SHP77 treated with DMSO at 0.1 percent for 48 hours (cell line): Measurements from ENCODE around the gene TNFRSF25.
"Not testable (repeated sequence)": the region's sequence is repeated elsewhere in the genome, so short reads cannot be mapped to it uniquely, and the experiment has no call there.

Experiments used
- DNase-seq: peaks from one replicate; lab custom pipeline; 2025; lab: John Stamatoyannopoulos, UW

TNFRSF25 gene

DNA sequence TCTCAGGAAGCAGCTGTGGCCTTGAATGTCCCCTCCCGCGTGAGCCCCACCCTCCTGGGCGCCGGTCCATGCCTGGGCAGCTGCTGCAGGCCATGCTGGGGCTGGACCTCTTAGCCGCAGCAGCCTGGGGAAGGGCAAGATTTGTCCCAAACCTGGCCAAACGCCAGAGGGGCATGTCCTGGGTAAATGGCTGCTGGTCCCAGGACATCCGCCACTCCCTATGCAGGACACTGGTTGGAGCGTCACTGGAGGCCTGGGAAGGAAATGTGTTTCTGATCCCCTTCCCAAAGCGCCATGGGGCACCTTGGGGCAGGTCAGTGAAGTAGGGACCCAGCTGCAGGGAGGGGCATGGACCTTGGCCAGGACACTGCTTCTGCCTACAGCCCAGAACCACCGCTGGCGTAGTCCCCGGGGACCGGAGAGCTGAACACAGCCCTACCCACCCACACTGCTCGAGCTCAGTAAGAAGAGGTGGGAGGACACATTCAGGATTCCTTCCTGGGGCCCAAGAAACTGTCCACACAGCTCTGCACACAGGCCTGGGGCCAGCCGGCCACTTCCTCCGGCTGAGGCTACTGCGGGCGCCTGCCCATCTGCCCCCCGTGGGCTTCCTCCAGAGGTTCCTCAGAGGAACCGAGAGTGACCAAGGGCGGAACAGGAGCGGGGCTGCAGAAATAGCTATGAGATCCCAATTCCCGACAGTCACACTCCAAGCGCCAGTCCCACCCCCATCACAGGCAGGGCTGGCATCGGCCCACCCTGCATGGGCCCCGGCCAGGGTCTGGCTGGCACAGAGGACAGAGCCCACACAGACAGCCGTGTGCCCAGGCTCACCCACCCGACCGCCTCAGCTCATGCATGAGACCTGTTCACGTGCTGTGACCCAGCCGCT lies 36.3 kb upstream of the TNFRSF25 start:
- DNase-seq: no peak

DNA sequence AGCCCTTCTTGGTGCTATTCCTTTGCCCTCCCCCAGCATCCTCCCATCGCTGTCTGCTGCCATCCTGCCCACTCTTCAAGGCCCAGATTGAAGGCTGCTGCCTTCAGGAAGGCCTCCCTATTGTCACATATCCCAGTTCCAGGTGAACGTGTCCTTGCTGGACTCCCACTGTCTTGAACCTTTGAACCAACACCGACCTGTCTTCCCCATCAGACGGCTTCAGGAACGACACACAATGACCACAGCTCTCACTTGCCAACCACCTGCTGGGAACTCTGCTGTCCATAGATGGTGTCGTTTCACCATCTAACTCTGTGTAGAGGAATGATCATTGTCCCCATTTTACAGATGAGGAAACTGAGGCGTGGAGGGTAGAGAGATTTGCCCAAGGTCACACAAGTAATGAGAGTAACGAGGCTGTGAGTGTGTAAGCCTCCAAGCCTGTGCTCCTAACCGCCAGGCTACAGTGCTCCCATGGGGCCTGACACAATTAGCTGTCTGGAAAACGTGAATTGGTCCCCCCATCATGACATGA lies 35.4 kb upstream of the TNFRSF25 start:
- no peak for DNase-seq

DNA sequence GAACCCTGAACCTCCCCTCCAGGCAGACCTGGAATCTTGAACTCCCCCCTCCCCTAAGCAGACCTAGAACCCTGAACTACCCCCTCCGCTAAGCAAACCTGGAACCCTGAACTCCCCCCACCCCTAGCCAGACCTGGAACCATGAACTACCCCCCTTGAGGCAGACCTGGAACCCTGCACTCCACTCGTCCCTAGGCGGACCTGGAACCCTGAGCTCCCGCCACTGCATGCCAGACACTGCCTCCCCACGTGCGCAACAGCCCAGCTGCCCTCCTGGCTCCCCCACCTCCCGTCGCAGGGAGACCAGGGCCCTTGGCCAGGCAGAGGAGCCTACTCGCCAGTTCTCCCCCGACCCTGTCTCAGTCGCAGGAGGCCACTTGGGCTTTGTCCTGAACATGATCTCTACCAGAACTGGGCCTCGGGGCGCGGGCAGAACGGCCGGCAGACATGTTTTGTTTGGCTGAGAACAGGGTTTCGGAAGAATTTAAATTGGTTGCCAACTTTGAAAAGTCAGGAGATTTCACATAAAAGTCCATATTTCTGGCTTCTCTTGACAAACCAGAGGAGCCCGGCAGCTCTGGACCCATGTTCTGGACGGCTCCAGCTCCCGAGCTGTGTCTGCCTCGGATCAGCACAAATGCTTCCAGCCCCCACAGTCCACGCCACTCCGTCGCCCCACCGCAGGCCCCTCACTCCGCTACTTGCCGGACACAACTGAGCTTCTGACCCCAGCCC lies 34.7 kb upstream of the TNFRSF25 start:
- no peak for DNase-seq

DNA sequence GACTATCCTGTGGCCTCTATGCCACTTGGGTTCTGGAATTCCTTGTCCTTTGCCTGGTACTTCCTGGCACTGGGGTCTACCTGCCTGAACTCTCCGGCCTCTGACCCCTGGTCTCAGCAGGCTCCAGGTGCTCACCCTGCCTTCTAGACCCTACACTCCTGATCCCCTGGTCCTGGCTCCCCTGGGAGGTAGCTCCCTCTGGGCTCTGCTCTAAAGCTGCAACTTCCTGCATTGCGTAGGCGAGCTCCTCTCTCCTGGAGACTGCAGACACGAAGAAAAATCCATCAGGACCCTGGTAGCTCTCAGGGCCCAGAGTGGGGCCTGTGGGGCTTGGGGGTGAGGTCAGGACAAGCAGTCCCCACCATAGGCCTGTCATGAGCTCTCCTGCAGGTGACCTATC lies 33.3 kb upstream of the TNFRSF25 start:
- DNase-seq: no peak

DNA sequence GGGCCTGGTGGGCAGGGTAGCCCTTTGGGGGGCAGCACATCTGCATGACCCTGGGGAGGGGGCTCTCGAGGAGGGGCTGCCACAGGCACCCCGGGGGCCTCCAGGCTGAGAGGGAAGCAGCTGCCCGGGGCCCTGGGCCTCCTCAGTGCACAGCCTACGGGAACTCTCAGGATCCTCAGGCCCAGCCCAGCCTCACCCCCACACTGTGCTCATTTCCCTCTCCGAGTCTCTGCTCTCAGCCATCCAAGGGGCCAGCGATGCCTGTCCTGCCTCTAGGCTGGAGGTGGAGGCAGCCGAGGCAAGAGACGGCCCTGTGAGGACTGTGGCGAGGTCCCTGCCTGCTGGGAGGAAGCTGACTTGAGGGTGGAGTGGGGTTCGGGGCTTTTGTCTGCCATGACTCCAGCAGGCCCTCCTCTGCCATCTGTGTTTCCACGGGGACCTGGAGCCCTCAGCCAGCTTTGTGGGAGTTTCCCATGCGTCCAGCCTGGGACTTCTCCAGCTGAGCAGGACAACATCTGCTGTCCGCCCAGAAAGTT lies 32.7 kb upstream of the TNFRSF25 start:
- DNase-seq: no peak

DNA sequence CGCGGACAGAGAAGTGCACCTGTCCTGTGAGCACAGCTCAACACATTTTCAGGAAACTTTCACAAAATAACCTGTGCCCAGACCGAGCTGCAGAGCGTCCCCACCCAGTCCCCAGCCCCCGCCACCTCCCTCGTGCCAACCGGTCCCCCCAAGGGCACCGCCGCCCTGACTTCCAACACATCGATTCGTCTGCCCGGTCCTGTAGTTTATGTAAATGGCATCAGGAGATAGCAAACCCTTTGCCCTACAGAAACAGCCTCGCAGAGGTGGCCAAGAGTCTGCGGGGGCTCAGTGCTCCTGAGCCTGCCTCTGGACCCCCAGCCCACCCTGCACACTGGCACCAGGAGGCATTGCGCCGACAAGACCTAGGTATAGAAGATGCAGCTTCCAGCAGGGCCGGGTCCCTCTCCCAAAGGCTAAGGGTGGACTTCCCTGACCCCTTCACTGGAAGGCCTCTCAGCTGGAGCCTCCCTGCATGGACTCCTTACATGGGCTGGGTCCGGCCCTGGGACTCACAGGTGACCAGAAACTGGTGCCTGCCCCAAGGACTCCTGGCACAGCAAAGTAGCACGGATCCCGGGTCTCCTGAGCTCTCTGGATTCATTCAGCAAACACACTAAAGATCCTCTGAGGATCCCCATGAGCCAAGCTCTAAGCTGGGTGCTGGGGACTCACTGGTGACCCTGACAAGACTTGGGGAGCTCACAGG lies 32.0 kb upstream of the TNFRSF25 start:
- no peak for DNase-seq

DNA sequence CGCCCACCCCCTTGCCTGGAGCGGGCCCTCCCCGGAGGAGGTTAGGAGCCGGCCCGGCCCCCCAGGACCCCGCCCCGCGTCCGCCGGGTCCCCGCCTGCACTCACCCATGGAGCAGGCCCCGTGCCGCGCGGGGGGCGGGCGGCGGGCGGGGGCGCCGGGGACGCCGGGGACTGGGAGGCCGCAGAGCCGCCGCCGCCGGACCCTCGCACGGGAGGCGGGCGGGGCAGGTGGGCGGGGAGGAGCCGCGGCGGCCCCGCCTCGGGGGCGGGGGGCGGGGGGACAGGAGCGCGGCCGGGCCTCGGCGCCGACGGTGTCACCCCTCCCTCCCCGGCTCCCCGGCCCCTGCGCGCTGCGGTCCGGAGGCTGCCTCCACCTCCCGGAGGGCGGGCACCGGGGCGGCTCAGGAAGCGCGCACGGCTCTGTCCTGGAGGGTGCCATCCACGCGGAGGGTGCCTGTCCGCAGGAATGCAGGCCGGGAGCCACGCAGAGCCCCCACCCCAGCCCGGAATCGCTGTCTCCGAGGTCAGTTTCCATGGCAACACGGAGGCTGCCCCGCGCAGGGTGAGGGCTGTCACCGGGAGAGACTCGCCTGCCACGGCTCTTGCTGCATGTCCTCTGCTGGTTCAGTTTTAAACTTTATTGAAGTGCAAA lies 31.4 kb upstream of the TNFRSF25 start:
- no peak for DNase-seq

DNA sequence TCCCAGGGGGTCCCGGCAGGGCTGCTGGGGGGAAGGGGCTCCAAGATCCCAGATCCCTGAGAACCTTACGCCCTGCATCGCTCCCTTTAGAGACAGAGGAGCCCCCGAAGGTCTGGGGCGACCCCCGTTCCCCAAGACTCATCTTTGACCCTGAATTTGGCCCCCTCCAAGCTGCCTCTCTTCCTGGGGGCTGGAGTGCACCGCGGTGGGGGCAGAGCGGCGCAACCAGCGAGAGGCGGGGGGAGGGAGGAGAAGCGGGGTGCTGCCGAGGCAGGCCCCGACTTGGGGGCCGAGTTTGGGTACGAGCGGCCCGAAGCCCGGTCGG lies 30.9 kb upstream of the TNFRSF25 start:
- DNase-seq: no peak

DNA sequence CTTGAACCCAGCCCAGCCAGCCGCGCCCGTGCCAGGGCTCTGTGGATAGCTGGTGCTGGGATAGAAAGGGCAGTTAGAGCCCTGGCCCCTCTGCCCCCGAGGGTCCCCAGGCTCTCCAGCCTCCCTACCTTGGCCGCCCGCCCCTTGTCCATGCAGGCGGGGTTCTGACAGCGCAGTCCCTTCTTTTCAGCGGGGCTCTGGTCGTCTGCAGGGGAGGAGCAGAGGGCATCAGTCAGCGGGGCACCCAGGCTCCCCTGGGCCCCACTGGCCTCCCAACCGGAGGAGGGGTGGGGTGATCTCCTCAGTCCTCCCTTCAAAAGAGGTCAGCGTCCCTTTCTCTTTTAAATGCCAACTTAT lies 30.4 kb upstream of the TNFRSF25 start:
- no peak for DNase-seq

DNA sequence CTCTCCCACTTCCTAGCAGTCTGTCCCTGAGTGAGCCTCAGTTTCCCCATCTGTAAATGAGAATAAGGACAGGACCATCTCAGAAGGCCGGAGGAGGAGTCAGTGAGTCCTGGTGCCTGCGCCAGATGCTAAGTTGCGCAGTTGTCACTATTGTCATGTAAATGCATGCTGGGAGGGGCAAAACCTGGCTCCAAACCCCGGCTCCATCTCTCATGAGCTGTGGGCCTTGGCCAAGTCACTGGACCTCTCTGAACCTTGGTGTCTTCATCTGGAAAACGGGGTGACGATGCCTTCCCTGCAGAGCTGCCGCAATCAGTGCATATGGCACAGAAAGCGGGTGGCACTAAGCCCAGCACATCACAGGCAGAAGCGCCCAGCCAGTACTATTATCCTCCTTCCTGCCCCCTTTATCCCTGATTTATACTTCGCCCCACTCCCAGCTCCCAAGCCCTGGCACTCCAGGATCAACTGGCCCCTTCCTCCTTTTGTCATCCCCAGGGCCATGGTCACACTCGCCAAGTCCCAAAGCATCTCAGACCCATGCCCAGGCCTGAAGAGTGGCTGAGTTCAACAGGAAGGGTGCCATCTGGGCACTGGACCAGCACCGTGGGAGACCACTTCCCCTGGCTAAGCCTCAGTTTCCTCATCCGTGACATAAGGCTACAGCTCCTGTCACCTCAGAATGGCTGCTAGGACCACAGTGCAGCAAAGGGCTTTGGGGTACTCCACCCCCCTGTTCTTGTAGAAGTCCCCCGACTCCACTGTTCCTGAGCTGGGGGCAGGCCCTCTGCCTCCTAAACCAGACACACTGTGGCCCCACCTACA lies 29.8 kb upstream of the TNFRSF25 start:
- DNase-seq: no peak

DNA sequence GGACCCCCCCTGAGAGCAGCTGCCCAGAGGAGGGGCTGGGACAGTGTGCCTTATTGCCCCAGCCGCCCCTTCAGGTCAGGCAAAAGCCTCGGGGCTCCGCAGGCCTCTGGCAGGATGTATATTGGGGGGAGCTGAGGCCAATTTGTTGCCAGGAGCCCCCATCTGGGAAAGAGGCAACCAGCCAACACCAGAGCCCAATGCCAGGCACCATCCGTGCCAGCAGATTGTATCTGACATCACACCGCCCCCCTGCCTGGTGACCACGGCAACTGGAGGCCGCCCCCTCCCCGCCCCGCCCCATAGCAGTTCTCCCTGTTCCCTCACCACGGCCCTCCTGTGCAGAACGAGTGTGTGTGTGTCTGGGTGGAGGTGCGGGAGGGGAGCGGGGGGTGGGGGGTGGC lies 29.1 kb upstream of the TNFRSF25 start:
- DNase-seq: no peak

DNA sequence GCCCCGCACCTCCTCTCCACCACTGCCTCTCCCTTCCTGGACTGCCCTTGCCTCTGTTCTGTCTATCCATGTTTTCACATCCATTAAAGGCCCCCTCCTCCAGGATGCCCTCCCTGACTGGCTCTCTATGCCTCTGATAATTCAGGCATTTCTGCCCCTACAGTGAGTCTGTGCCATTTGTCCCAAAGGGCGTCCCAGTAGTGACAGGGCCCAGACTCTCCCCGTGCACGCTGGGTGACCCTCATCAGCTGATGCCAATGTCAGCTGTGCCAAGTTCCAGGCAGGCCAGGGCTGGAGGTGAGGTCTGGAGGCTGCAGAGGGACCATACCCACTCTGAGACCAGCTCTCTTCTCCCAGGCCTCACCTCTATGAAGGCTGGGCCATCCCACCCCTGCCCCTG lies 28.7 kb upstream of the TNFRSF25 start:
- no peak for DNase-seq

DNA sequence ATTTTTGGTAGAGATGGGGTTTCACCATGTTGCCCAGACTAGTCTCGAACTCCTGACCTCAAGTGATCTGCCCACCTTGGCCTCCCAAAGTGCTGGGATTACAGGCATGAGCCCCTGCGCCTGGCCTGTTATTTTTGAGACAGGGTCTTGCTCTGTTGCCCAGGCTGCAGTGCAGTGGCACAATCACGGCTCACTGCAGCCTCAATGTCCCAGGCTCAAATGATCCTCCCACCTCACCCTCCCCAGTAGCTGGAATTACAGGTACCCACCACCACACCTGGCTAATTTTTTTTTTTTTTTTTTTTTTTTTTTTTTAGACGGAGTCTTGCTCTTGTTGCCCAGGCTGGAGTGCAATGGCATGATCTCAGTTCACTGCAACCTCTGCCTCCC lies 27.9 kb upstream of the TNFRSF25 start:
- DNase-seq: not testable (repeated sequence)

DNA sequence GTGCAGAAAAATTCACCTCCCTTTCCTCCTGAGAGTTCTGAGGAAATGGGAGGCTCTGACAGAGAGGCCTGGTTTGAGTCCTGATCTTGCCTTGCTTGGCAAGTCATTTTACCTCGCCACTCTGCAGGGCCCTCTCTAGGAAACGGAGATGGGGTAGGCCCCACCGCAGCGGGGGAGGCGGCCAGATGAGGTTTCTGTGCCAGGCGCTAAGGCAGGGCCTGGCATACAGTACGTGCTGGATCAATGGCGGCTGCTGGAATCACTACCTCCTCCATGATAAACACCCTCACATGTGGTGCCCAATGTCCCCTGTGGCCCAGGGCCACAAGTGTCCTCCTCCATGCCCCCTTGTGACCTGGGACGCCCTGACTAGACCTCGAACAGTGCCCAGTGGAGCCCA lies 26.0 kb upstream of the TNFRSF25 start:
- DNase-seq: no peak

DNA sequence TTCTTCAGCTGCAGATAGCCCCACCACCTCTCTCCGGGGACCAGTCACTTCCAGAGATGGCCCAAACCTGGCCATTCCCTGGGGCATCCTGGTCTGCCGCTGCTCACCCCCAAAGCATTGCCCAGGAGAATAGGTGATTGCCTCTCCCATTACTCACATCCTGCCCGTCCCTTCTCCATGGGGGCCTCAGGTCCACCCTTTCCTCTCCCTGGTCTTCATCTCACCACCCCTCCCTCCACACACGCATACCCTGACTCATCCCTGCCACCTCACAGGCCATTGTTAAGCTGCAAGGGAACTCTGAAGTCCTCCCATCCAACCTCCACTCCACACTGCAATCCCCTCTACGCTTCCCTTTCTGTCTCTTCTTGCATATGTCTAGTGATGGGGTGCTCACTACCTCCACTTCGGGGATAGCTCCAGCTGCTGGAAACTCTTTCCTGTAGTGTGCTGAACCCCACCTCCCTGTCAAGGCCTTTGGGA lies 25.5 kb upstream of the TNFRSF25 start, which contains the start of gene PLEKHG5:
PLEKHG5 (minus strand) TSS at position 188 of the 483 bp plus-strand sequence. CDS start 14,096 bp downstream, outside the sequence.
- DNase-seq: no peak

DNA sequence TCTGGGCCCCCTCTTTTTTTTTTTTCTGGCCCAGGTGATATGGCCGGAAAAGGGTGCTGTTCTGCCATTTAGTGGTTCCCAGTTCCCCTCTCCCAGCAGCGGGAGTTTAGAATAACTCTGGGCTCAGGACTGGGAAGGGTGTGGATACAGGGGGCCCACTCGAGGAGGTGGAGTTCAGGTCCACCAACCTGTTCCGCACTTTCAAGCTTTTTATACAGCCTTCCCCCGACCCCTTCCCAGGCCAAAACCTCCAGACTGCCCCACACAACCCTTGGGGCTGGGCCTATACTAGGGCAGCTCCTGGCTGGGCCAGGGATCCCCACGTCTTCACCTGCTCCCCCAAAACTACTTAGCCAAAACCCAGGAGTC lies 25.1 kb upstream of the TNFRSF25 start:
- no peak for DNase-seq

DNA sequence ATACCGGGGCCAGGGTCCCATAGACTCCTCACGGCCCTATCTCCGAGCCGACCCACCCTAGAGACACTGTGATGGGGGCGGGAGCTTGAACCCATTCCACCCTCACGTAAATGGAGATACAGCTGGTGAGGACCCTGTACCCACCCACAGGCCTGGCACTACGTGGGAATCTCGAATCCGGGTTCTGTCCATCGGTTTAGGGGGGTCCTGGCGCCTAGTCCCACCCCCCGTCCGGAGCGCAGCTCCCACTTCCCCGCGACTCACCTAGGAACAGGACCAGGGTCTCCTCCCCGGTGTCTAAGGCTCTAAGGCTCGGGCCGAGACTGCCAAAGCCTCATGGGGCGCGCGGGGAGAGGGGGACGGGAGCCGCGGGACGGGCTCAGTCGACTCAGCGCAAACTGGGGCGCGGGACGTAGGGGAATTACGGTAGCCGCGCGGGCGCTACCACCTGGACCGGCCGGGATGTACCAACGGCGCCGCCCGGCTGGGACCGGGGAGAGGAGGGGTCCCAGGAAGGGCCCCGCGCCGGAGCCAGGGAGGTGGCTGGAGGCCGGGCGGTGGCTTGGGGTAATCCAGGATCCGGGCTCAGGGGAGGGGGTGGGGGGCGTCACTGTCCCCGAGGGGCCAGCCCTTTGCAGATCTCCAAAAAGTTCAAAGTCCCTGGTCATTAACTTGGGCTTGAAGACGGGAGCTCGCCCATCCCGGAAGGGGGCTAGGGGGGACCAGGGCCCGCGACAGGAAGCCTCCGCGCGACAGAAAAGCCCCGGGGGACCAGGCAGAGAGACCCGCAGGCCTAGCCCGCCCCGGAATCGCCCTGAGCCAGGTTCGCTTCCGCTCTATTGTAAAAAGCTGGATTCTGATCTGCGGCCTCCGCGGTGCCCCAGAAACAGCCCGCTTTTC lies 24.5 kb upstream of the TNFRSF25 start:
- no peak for DNase-seq

DNA sequence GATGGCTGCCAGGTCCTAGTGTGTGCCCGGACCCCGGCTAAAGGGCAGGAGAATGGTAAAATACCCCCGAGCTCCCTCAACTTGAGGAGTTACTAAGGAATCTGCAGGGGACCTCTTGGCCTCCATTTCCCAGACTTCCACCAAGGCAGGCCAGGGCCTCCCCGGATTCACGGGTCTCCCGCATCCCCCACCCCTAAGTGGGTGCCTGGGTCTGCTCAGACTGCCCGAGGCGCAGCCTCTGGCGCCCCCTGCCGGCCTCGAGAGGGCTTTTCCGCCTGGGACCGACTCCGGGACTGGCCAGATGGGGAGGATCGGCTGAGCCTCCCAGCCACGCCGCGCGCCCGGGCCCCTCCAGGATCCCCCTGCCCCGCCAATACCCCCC lies 23.8 kb upstream of the TNFRSF25 start:
- no peak for DNase-seq

DNA sequence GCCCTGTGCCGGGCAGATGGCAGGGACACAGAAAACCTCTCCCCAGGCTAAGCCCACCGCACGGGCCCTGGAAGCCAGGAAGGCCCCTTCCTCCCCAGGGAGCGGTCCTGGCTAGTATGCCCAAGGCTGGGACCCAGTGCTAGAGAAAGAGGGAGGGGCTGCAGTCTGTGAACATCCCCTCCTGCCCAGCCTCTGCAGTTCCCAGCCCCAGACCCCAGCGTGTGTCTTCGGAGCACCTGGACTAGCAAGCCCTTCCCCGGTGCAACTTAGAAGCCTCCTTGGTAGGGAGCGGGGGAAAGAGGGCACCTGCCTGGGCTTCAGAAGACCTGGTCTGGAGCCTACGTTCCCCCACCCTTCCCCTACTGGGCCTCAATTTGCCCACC lies 23.4 kb upstream of the TNFRSF25 start:
- DNase-seq: no peak
